GM13976 (cell line): ENCODE measurements around the gene SGF29.
A peak's percentile ranks its signal among the peaks of the same experiment; 100 is the strongest.
"Not testable (repeated sequence)": the region's sequence is repeated elsewhere in the genome, so short reads cannot be mapped to it uniquely, and the experiment has no call there.

Source experiments
- DNase-seq: peaks from one replicate; pipeline ENCODE4 v3.0.0; 2012; ENCODE audit warnings: low spot score
- CTCF ChIP-seq: IDR thresholded peaks from 2 replicates; pipeline ENCODE4 v1.5.1; 2012; ENCODE audit warnings: borderline replicate concordance, mild to moderate bottlenecking; ENCODE audit not compliant: insufficient read depth; ENCODE audit errors: extremely low read depth, missing control alignments, control extremely low read depth
- in situ Hi-C: fragments of 300-500 bp; cut with MboI; formaldehyde crosslinking; loops from one replicate; pipeline ENCODE4 v1.12.0; 2022; ENCODE audit warnings: low sequenced_read_pairs, mixed read lengths, inconsistent platforms; ENCODE audit not compliant: unreplicated experiment

SGF29 gene

DNA sequence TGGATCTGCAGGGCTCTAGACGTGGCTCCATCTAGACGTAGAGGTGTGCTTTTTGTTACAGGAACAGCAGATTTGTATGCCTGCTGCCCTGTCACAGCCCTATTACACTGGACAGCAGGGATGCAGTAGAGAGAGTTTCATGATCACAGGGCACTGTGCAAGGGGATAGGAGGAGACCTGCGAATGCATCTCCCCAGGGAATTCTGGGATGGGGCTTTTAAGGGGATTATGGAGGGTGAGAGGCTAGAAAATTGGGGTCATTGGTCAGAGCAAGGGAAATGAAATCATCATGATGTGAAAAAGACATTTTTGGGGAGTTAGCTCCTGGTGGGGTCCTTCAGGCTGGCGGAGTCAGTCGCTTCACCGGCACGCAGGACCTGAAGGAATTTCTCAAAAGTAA, 11.1 kb upstream of the SGF29 start:
- in situ Hi-C loops: loop anchor here (25.0 kb wide), 1 partner anchor 255 kb away; the partner anchor contains the start of gene SBK1
- DNase-seq: no peak
- no peak for TF ChIP-seq CTCF

- in situ Hi-C loops: loop anchor here (25.0 kb wide), 1 partner anchor 256 kb away; the partner anchor contains the start of gene SBK1
- TF ChIP-seq CTCF: no peak
- DNase-seq: no peak
Observed at GRCh38 chr16:28543072-28543471, 10.6 kb upstream of the SGF29 start.

DNA sequence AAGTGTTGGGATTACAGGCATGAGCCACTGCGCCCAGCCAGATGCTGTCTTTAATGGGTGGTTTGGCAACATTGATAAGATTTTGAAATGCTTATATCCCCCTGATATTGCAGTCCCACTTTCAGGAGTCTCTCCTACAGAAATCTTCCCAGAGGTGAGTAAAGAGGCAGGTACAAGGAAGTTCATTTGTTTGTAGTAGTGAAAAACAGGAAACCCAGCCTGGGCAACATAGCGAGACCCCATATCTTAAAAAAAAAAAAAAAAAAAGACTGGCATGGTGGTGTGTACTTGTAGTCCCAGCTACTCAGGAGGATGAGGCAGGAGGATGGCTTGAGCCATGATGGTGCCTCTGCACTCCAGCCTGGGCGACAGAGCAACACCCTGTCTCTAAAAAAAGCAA, 8.7 kb upstream of the SGF29 start:
- in situ Hi-C loops: loop anchor here (25.0 kb wide), 1 partner anchor 258 kb away; the partner anchor contains the start of gene SBK1
- no peak for DNase-seq
- TF ChIP-seq CTCF: no peak

GRCh38 chr16:28545964-28546363, 7.8 kb upstream of the SGF29 start:
- not testable (repeated sequence) for DNase-seq
- in situ Hi-C loops: loop anchor here (25.0 kb wide), 1 partner anchor 259 kb away; the partner anchor contains the start of gene SBK1

- in situ Hi-C loops: loop anchor here (25.0 kb wide), 1 partner anchor 259 kb away; the partner anchor contains the start of gene SBK1
- TF ChIP-seq CTCF: no peak
- DNase-seq: no peak
Observed at GRCh38 chr16:28546626-28547025, 7.1 kb upstream of the SGF29 start.

DNA sequence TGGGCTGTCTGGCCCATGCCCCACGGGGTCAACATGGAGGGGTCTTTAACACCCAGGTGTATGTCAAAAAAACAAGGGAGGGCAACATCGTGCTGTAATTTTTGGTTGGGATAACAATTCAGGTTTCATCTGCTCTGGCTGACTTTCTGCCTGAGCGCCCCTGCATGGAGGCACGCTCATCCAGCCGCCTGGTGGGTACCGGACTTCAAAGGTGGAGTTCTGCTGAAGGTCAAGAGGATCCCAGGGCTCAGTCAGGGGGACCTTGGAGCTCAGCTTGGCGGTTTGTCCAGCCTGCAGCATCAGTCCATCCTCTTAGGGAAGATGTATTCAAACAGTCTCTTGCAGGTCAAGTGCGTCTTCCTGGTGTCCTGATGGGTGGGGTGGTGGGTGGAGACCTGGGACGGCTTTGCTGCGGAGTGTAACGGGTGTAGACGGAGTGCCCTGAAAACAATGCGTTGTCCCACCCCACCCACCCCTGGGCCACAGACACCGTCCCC, 5.4 kb upstream of the SGF29 start:
- in situ Hi-C loops: loop anchor here (25.0 kb wide), 1 partner anchor 261 kb away; the partner anchor contains the start of gene SBK1
- no peak for DNase-seq
- TF ChIP-seq CTCF: no peak

- in situ Hi-C loops: loop anchor here (25.0 kb wide), 1 partner anchor 262 kb away; the partner anchor contains the start of gene SBK1
- DNase-seq: peak; percentile 57
Observed at GRCh38 chr16:28549301-28549899, 4.3 kb upstream of the SGF29 start.

More at GRCh38 chr16:28549301-28549899, 4.3 kb upstream of the SGF29 start:
- TF ChIP-seq CTCF: peak; percentile 47
